Motor neuron (in vitro differentiated cells): ENCODE results near the gene SPDYA. TPM values are rescaled to one million over a fixed set of nuclear protein-coding genes. Genes with fewer than 3 reads are reported as not detected.
"Not testable (repeated sequence)": the region's sequence is repeated elsewhere in the genome, so short reads cannot be mapped to it uniquely, and the experiment has no call there.

ENCODE experiments used
- ATAC-seq, 8 experiments: fragments of 200-7000 bp; cut with Tn5 transposase; replicated peaks in 6 of 8; 2 replicates each; pipeline ENCODE4 v1.8.0; 2021; ENCODE audit warnings: mild to moderate bottlenecking in 8 of 8, moderate library complexity in 8 of 8
- H3K27ac ChIP-seq, 2 donors: fragments of 250-450 bp; sonication (Bioruptor Pico); 2 replicates each; pipeline ENCODE4 v1.9.0; 2021; ENCODE audit warnings: antibody characterized with exemption in 2 of 2, mild to moderate bottlenecking in 2 of 2, moderate library complexity in 1 of 2
- H3K4me1 ChIP-seq, 2 donors: fragments of 250-450 bp; sonication (Bioruptor Pico); replicated peaks in 1 of 2; 2 replicates each; pipeline ENCODE4 v1.6.1; 2021; ENCODE audit warnings: antibody characterized with exemption in 2 of 2, mild to moderate bottlenecking in 2 of 2, moderate library complexity in 1 of 2
- H3K4me3 ChIP-seq, 5 donors: fragments of 250-450 bp; sonication (Bioruptor Pico); 2 replicates each; pipeline ENCODE4 v1.9.0; 2021; ENCODE audit warnings: antibody characterized with exemption in 5 of 5, mild to moderate bottlenecking in 5 of 5, moderate library complexity in 4 of 5
- WGBS, 10 experiments: fragments of 450-650 bp; shearing (Covaris generic); methylation state at CpG; one replicate each; pipeline ENCODE4 v1.0.0; 2022; 5-methylcytosine and 5-hydroxymethylcytosine counted together
- in situ Hi-C, 9 experiments: fragments of 400-800 bp; cut with MboI; loops; one replicate each; pipeline ENCODE4 v1.15.0; 2021; ENCODE audit warnings: low sequenced_read_pairs in 9 of 9, low pct_unique_long_range_greater_than_20kb in 2 of 9; ENCODE audit not compliant: unreplicated experiment in 9 of 9
- total RNA-seq, 8 experiments: library from RNA; unstranded; fragments of 300-600 nt; gene quantifications; 2 replicates each; pipeline versions ENCODE4 v1.2.3 to v1.2.4, GENCODE V29; 2022

SPDYA gene
- total RNA-seq, 8 experiments from 2014 or later: 0.83 to 5.4 (median 2.0) TPM

- Histone ChIP-seq H3K27ac (no peak overlapping the region), H3K4me1 (no peaks in the 10 kb centered on the region), H3K4me3 (no peak overlapping the region)
- no peak for ATAC-seq
- in situ Hi-C loops: no loop called here
- WGBS, 10 experiments: 0 to 100% (median 97%) methylated on average over 1 to 3 of the region's 3 CpGs; no CpG with 5 or more reads in 1 of the 10 experiments
Observed at GRCh38 chr2:28782423-28782822, 28.2 kb upstream of the SPDYA start.

- H3K4me1 ChIP-seq, H3K4me3 ChIP-seq, in situ Hi-C loops, H3K27ac ChIP-seq, ATAC-seq: not testable (repeated sequence)
- 70 to 100% (median 99%) methylated on average over 1 to 7 of the region's 7 CpGs; no CpG with 5 or more reads in 3 of the 10 experiments for WGBS, 10 experiments
Observed at GRCh38 chr2:28784570-28784969, 26.1 kb upstream of the SPDYA start.

- Histone ChIP-seq H3K4me1 (no peaks in the 10 kb centered on the region), H3K4me3 (no peak overlapping the region), H3K27ac (no peak overlapping the region)
- WGBS, 10 experiments: 60 to 100% (median 95%) methylated on average over 1 to 4 of the region's 4 CpGs; no CpG with 5 or more reads in 1 of the 10 experiments
- ATAC-seq: peak in 1 of 8 experiments; percentile 36
- in situ Hi-C loops: no loop called here
Observed at GRCh38 chr2:28796620-28797019, 14.0 kb upstream of the SPDYA start.

GRCh38 chr2:28801726-28802125 is 8.9 kb upstream of the SPDYA start:
- 32 to 100% (median 93%) methylated on average over 1 to 3 of the region's 3 CpGs for WGBS, 10 experiments
- no peak overlapping the region for H3K27ac ChIP-seq
- no peak overlapping the region for H3K4me3 ChIP-seq
- ATAC-seq: peak in 3 of 8 experiments; percentile 35 to 48 (median 40)
- H3K4me1 ChIP-seq: no peaks in the 10 kb centered on the region
- in situ Hi-C loops: no loop called here

GRCh38 chr2:28802975-28803429 is 7.6 kb upstream of the SPDYA start:
- 57 to 100% (median 86%) methylated on average over 1 to 4 of the region's 4 CpGs; no CpG with 5 or more reads in 1 of the 10 experiments for WGBS, 10 experiments
- Histone ChIP-seq H3K4me1 (no peaks in the 10 kb centered on the region), H3K4me3 (no peak overlapping the region), H3K27ac (no peak overlapping the region)
- in situ Hi-C loops: no loop called here
- ATAC-seq: peak in 2 of 8 experiments; percentile 43

- peak in 4 of 8 experiments; percentile 4 to 27 (median 13) for ATAC-seq
- 0 to 73% (median 59%) methylated on average over 1 to 9 of the region's 10 CpGs; no CpG with 5 or more reads in 2 of the 10 experiments for WGBS, 10 experiments
- Histone ChIP-seq H3K27ac (no peak overlapping the region), H3K4me3 (peak overlapping the region; percentile 34 to 41 (median 41)), H3K4me1 (peaks cover 3% of the 10 kb centered on the region in 2 donors)
- in situ Hi-C loops: no loop called here
Observed at GRCh38 chr2:28809927-28810326, 707 bp upstream of the SPDYA start.

- no peak for ATAC-seq
- H3K4me3 ChIP-seq: no peak overlapping the region
- 62 to 100% (median 94%) methylated on average over 1 to 3 of the region's 3 CpGs; no CpG with 5 or more reads in 1 of the 10 experiments for WGBS, 10 experiments
- in situ Hi-C loops: no loop called here
- H3K4me1 ChIP-seq: no peaks in the 10 kb centered on the region
- no peak overlapping the region for H3K27ac ChIP-seq
Observed at GRCh38 chr2:28818053-28818452, 7.4 kb downstream of the SPDYA start.

GRCh38 chr2:28821295-28821958 is 10.8 kb downstream of the SPDYA start:
- peak in 7 of 8 experiments; percentile 28 to 91 (median 57) for ATAC-seq
- in situ Hi-C loops: no loop called here
- no peak overlapping the region for H3K4me3 ChIP-seq
- WGBS, 10 experiments: 0 to 33% (median 9%) methylated on average over 1 to 5 of the region's 8 CpGs; no CpG with 5 or more reads in 2 of the 10 experiments
- no peaks in the 10 kb centered on the region for H3K4me1 ChIP-seq
- no peak overlapping the region for H3K27ac ChIP-seq

GRCh38 chr2:28822036-28822435 is 11.4 kb downstream of the SPDYA start:
- H3K27ac ChIP-seq: no peak overlapping the region
- no peak for ATAC-seq
- in situ Hi-C loops: no loop called here
- H3K4me1 ChIP-seq: no peaks in the 10 kb centered on the region
- no peak overlapping the region for H3K4me3 ChIP-seq

GRCh38 chr2:28824207-28824606 is 13.6 kb downstream of the SPDYA start:
- in situ Hi-C loops: no loop called here
- H3K4me1 ChIP-seq: no peaks in the 10 kb centered on the region
- no peak for ATAC-seq
- no peak overlapping the region for H3K4me3 ChIP-seq
- 83 to 100% (median 93%) methylated on average over 1 to 2 of the region's 2 CpGs; no CpG with 5 or more reads in 2 of the 10 experiments for WGBS, 10 experiments
- H3K27ac ChIP-seq: no peak overlapping the region

GRCh38 chr2:28824870-28825269 is 14.2 kb downstream of the SPDYA start:
- H3K4me3 ChIP-seq: no peak overlapping the region
- in situ Hi-C loops: no loop called here
- no peak overlapping the region for H3K27ac ChIP-seq
- H3K4me1 ChIP-seq: no peaks in the 10 kb centered on the region
- ATAC-seq: no peak

- 40 to 100% (median 90%) methylated on average over 1 to 2 of the region's 2 CpGs; no CpG with 5 or more reads in 1 of the 10 experiments for WGBS, 10 experiments
- ATAC-seq: no peak
- in situ Hi-C loops: no loop called here
Observed at GRCh38 chr2:28828382-28828781, 17.7 kb downstream of the SPDYA start.

GRCh38 chr2:28833740-28834470 is 23.3 kb downstream of the SPDYA start:
- Histone ChIP-seq H3K27ac (no peak overlapping the region), H3K4me1 (no peaks in the 10 kb centered on the region), H3K4me3 (no peak overlapping the region)
- in situ Hi-C loops: no loop called here
- 83 to 100% (median 93%) methylated on average over 1 to 2 of the region's 2 CpGs for WGBS, 10 experiments
- no peak for ATAC-seq

More at GRCh38 chr2:28828382-28828781, 17.7 kb downstream of the SPDYA start:
- no peaks in the 10 kb centered on the region for H3K4me1 ChIP-seq
- H3K4me3 ChIP-seq: no peak overlapping the region
- H3K27ac ChIP-seq: no peak overlapping the region
